ENCODE measurements around the gene IRS2. TPM values are rescaled to one million over a fixed set of nuclear protein-coding genes. Genes with fewer than 3 reads are reported as not detected.

IRS2 gene
- total RNA-seq, 1 donor from 2014 or later, result 3.9 TPM

DNA sequence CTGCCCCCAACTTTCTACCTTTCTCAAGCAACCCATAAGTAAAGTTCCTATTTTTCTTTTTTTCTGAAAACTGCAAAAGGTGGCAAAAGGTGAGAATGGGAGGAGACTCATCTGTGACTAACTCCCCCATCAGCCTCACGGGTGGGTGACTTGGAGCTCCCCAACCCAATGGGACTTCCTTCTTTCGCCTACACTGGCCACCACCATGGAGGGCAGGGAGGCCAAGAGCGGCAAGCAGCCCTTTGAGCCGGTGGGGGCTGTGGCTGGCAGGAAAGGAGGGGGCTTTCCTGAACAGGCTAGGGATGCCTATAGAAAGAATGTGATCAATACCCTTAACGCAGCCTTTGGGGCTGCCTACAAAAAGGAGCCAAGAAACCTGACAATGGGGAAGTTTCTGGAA, 16.5 kb downstream of the IRS2 start:
- H3K4me1 Mint-ChIP-seq (ENCODE audit: low read depth), result peaks cover 7% of the 10 kb centered on the region
- DNase-seq (ENCODE audit: low spot score), result no peak
- H3K27ac Mint-ChIP-seq, result no peak overlapping the region
- intact Hi-C loops (cut with micrococcal nuclease), result no loop called here
- no peaks in the 10 kb centered on the region for H3K36me3 Mint-ChIP-seq (ENCODE audit: low read depth)
- no peaks in the 10 kb centered on the region for H3K9me3 Mint-ChIP-seq
- H3K27me3 Mint-ChIP-seq (ENCODE audit: insufficient read depth), result peaks cover 2% of the 10 kb centered on the region
- H3K4me3 Mint-ChIP-seq, result no peak overlapping the region

DNA sequence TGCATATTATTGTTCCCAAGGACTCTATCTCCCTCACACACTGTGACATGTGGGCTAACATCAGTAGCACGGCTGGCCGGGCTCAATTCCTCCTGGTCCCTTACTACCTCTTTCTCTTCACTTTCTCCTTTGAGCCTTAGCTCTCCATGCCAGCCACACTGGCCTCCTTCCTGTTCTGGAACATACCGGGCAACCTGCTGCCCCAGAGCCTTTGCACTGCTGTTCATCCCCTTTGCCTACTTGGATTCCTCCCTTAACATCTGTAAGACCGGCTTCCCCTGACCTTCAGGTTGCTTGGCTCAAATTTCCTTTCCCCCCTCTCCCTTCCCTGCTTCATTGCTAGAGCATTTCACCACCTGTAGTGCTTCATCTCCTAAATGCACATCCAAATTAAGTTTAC, 17.1 kb downstream of the IRS2 start:
- Mint-ChIP-seq H3K4me1 (ENCODE audit: low read depth) (peaks cover 13% of the 10 kb centered on the region), H3K27ac (no peak overlapping the region), H3K9me3 (no peaks in the 10 kb centered on the region), H3K27me3 (ENCODE audit: insufficient read depth) (peaks cover 2% of the 10 kb centered on the region), H3K36me3 (ENCODE audit: low read depth) (no peaks in the 10 kb centered on the region), H3K4me3 (no peak overlapping the region)
- intact Hi-C loops (cut with micrococcal nuclease), result no loop called here
- DNase-seq (ENCODE audit: low spot score), result no peak

DNA sequence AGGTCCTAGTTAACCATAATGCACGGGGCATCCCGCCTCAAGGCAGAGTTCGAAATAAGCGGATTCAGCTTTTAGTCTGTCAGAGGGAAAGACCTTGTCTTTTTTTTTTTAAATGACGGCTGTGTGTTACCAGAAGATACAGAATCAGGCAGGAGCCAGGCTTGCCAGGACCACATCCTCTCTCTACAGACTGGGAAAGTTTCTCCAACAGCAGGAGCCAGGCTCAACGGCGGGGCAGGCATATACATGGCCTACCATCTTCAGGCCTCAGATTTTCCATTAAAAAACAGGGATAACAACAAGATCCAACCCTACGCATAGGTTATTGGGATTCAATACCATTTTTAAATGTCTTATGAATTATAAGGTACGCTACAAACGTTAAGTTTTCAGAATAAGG, 17.8 kb downstream of the IRS2 start:
- H3K4me3 Mint-ChIP-seq, result no peak overlapping the region
- peaks cover 17% of the 10 kb centered on the region for H3K4me1 Mint-ChIP-seq (ENCODE audit: low read depth)
- intact Hi-C loops (cut with micrococcal nuclease), result no loop called here
- H3K27ac Mint-ChIP-seq, result no peak overlapping the region
- peaks cover 2% of the 10 kb centered on the region for H3K27me3 Mint-ChIP-seq (ENCODE audit: insufficient read depth)
- H3K9me3 Mint-ChIP-seq, result no peaks in the 10 kb centered on the region
- no peaks in the 10 kb centered on the region for H3K36me3 Mint-ChIP-seq (ENCODE audit: low read depth)
- DNase-seq (ENCODE audit: low spot score), result no peak

DNA sequence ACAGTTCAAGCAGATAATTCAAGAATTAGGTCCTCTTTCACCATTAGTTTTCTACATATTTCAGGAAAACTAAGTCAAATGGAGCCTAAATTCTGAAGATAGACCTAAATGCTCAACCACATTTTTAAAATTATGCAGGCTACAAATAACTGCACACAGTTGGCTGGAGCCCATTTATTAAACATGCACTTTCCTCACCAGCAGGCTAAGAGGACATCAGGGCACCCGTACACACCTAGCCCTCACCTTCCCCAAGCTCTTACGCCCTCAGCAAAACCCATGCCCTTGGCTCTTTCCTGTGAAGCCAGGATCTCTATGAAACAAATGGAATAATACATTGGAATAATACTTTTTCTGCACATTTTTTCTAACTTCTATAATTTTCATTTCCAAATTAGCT, 18.2 kb downstream of the IRS2 start:
- no peaks in the 10 kb centered on the region for H3K36me3 Mint-ChIP-seq (ENCODE audit: low read depth)
- no peak overlapping the region for H3K4me3 Mint-ChIP-seq
- no peaks in the 10 kb centered on the region for H3K9me3 Mint-ChIP-seq
- H3K4me1 Mint-ChIP-seq (ENCODE audit: low read depth), result peaks cover 17% of the 10 kb centered on the region
- intact Hi-C loops (cut with micrococcal nuclease), result no loop called here
- H3K27me3 Mint-ChIP-seq (ENCODE audit: insufficient read depth), result peaks cover 2% of the 10 kb centered on the region
- H3K27ac Mint-ChIP-seq, result no peak overlapping the region
- no peak for DNase-seq (ENCODE audit: low spot score)

DNA sequence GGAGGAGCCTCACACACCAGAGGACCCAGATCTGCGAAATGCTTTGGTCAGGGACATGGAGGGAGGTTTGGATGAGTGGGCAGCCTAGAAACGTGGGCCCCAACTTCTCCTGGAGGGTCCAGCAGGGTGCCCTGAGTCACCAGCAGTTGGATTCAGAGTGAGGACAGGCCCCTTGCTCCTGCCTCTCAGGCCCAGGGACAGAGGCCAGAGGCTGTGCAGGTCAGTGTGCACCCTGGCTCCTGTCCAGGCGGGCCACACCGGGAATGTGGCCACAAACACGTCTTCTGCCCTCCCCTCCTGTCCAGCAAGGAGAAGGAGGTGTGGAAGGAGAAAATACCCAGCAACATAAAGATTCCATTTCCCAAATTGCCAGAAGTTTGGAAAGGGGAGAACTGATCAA, 19.4 kb downstream of the IRS2 start:
- Mint-ChIP-seq H3K27me3 (ENCODE audit: insufficient read depth) (peaks cover 2% of the 10 kb centered on the region), H3K4me1 (ENCODE audit: low read depth) (peaks cover 17% of the 10 kb centered on the region), H3K36me3 (ENCODE audit: low read depth) (no peaks in the 10 kb centered on the region), H3K4me3 (no peak overlapping the region), H3K27ac (no peak overlapping the region), H3K9me3 (no peaks in the 10 kb centered on the region)
- DNase-seq (ENCODE audit: low spot score), result no peak
- intact Hi-C loops (cut with micrococcal nuclease), result no loop called here

DNA sequence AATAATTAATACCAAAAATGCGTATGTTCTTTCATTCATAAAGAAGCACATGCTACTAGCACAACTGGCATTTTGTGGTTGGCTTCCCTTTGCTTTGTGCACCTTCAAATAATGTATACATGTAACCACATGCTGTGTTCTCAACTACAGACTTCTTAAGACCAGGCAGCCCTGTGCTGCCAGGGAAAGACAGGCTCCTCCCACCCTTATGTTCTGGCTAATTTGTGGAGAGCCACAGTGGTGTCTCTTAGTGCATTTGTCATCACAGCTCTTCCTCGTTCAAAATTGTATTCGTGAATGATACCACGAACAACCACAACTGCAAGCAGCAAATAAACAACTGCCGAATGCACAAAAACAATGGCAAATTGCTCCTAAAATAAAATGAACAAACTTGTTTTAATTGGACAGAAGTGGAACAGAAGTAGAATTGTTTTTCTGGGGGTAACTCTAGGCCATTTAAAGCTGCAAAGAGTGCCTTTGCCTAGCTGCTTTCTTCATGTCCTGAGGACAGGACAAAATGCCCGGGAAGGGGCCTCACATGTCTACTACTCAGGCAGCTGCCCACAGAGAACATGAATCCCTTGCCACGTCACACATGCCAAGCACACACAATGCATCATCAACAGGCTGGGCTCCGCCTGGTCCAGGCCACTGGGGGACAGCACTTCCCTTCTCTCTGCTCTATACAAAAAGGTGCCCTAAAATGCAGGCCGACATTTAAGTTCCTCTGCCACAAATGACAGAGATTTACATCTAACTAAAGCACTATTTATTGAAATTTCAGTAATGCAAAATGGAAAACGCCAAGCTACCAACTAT, 21.7 kb downstream of the IRS2 start:
- Mint-ChIP-seq H3K36me3 (ENCODE audit: low read depth) (no peaks in the 10 kb centered on the region), H3K4me1 (ENCODE audit: low read depth) (peaks cover 16% of the 10 kb centered on the region), H3K27ac (no peak overlapping the region), H3K9me3 (no peaks in the 10 kb centered on the region), H3K4me3 (no peak overlapping the region), H3K27me3 (ENCODE audit: insufficient read depth) (peaks cover 2% of the 10 kb centered on the region)
- intact Hi-C loops (cut with micrococcal nuclease), result no loop called here
- DNase-seq (ENCODE audit: low spot score), result no peak

DNA sequence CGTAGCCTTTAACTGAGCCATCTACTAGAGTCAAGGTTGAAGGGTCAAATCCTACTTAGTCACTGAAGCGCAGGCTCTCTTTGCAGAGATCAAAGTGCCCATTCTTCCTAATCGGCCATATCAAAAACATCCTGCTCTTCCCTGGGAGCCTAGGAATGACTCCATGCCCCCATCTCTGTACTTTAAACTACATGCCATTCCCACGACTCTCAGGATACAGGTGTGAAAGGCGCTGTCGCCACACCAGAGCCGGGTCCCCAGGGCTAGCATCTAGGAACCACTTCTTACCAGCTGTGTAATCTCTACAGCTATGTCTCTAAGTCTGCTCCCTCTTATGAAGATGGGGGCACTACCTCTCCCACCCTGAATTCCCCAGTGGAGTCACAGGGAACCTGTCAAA, 22.3 kb downstream of the IRS2 start:
- Mint-ChIP-seq H3K4me1 (ENCODE audit: low read depth) (peaks cover 10% of the 10 kb centered on the region), H3K9me3 (no peaks in the 10 kb centered on the region), H3K27ac (no peak overlapping the region), H3K36me3 (ENCODE audit: low read depth) (no peaks in the 10 kb centered on the region), H3K27me3 (ENCODE audit: insufficient read depth) (peaks cover 2% of the 10 kb centered on the region), H3K4me3 (no peak overlapping the region)
- intact Hi-C loops (cut with micrococcal nuclease), result no loop called here
- DNase-seq (ENCODE audit: low spot score), result no peak

DNA sequence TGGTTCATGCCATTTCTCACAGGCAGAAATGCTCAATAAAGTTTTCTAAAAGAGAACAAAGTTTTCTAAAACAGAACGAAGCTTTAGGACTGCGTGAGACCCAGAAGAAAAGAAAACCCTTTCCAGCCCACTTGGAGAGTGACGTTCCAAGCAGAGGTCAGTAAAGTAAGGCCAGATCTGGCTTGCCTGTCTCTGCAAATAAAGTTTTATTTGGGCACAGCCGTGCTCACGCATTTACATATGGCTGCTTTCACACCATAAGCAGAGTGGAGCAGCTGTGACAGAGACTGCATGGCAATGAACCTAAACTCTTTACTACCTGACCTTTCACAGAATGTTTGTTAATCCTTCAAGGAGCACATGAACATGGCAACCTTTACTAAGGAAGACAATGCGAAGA, 23.6 kb downstream of the IRS2 start:
- Mint-ChIP-seq H3K9me3 (no peaks in the 10 kb centered on the region), H3K4me3 (no peak overlapping the region), H3K36me3 (ENCODE audit: low read depth) (no peaks in the 10 kb centered on the region), H3K27me3 (ENCODE audit: insufficient read depth) (no peaks in the 10 kb centered on the region), H3K4me1 (ENCODE audit: low read depth) (peaks cover 10% of the 10 kb centered on the region), H3K27ac (no peak overlapping the region)
- intact Hi-C loops (cut with micrococcal nuclease), result no loop called here
- no peak for DNase-seq (ENCODE audit: low spot score)

DNA sequence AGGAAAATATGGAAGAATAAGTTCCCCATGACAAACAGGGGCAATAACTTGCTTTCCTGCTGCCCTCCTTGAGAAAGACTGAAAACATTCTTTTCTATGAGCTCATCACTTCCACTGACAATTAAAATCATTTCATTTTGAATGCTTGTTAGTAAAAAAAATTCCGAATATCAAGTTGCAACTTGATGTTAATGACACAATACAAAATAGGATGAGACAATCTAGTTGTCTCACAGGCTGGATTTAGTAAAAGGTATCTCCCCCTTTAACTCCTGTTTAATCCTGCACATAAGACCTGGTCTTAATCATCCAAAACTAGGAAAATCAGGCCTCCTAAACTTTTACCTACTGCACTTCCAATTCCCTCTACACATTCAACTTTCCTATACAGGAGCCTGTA, 24.7 kb downstream of the IRS2 start:
- Mint-ChIP-seq H3K9me3 (no peaks in the 10 kb centered on the region), H3K27me3 (ENCODE audit: insufficient read depth) (no peaks in the 10 kb centered on the region)

DNA sequence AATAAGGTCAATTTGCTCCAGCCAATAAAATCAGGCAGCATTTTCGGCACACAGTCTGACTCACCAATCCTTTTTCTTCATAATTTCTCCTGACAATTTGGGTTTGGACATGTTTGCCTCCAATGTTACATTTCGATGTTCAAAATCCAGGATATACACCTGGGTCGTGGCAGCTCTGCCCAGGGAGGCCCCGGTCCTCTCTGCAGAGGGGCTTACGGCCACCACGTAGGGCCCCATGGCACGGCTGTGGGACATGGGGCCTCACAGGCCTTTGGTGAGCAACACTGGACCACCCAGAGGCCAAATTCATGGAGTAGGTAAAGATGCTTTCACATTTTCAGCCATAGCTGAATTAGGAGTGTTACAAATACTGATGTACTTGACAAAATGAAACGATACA, 25.4 kb downstream of the IRS2 start:
- Mint-ChIP-seq H3K9me3 (no peaks in the 10 kb centered on the region), H3K27ac (no peak overlapping the region), H3K4me3 (no peak overlapping the region), H3K4me1 (ENCODE audit: low read depth) (peaks cover 10% of the 10 kb centered on the region), H3K27me3 (ENCODE audit: insufficient read depth) (no peaks in the 10 kb centered on the region), H3K36me3 (ENCODE audit: low read depth) (no peaks in the 10 kb centered on the region)
- DNase-seq (ENCODE audit: low spot score), result no peak
- intact Hi-C loops (cut with micrococcal nuclease), result no loop called here

More for the DNA sequence above, 24.7 kb downstream of the IRS2 start:
- intact Hi-C loops (cut with micrococcal nuclease), result no loop called here
- no peak overlapping the region for H3K4me3 Mint-ChIP-seq
- no peaks in the 10 kb centered on the region for H3K36me3 Mint-ChIP-seq (ENCODE audit: low read depth)
- no peak for DNase-seq (ENCODE audit: low spot score)
- H3K27ac Mint-ChIP-seq, result no peak overlapping the region
- H3K4me1 Mint-ChIP-seq (ENCODE audit: low read depth), result peaks cover 10% of the 10 kb centered on the region

DNA sequence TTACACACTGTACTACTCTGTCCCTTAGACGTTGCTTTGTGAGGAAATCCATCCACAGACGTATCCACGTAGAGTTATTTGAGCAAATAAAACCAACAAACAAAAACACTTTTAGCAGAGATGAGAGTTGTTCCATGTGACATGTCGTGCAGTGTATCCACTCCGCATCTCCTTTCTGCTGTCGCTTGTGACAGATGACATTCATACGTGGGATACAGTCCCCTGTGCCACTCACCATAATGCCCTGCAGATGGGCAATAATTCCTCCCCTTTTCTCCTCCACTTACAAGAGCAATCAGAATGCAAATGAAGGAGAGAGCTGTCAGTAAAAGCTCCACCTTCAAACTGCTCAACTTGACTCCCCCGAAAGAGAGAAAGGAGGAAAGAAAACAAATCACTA, 26.0 kb downstream of the IRS2 start:
- Mint-ChIP-seq H3K27me3 (ENCODE audit: insufficient read depth) (no peaks in the 10 kb centered on the region), H3K27ac (no peak overlapping the region), H3K9me3 (no peaks in the 10 kb centered on the region), H3K4me1 (ENCODE audit: low read depth) (peaks cover 10% of the 10 kb centered on the region), H3K4me3 (no peak overlapping the region), H3K36me3 (ENCODE audit: low read depth) (no peaks in the 10 kb centered on the region)
- intact Hi-C loops (cut with micrococcal nuclease), result no loop called here
- DNase-seq (ENCODE audit: low spot score), result no peak

DNA sequence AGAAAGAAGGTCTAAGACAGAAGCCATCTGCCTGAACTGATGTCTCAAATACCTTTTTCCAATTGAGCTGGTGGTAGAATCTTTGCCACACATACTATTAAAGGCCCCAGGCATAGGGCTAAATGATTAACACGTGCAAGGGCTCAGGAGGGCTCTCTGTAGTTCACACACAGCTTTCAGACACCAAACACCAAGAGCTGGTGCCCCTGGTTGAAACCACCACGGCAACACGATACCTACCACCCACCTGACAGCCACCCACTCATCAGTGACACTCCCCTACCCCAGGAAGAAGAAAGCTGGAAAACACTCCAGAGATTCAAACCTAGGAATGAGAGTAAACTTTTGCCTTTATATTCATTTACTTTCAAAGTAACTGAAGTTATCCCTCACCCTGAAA, 26.8 kb downstream of the IRS2 start:
- intact Hi-C loops (cut with micrococcal nuclease), result no loop called here
- H3K27ac Mint-ChIP-seq, result no peak overlapping the region
- H3K9me3 Mint-ChIP-seq, result no peaks in the 10 kb centered on the region
- no peak for DNase-seq (ENCODE audit: low spot score)
- no peak overlapping the region for H3K4me3 Mint-ChIP-seq
- H3K36me3 Mint-ChIP-seq (ENCODE audit: low read depth), result no peaks in the 10 kb centered on the region
- no peaks in the 10 kb centered on the region for H3K27me3 Mint-ChIP-seq (ENCODE audit: insufficient read depth)
- H3K4me1 Mint-ChIP-seq (ENCODE audit: low read depth), result peaks cover 7% of the 10 kb centered on the region

DNA sequence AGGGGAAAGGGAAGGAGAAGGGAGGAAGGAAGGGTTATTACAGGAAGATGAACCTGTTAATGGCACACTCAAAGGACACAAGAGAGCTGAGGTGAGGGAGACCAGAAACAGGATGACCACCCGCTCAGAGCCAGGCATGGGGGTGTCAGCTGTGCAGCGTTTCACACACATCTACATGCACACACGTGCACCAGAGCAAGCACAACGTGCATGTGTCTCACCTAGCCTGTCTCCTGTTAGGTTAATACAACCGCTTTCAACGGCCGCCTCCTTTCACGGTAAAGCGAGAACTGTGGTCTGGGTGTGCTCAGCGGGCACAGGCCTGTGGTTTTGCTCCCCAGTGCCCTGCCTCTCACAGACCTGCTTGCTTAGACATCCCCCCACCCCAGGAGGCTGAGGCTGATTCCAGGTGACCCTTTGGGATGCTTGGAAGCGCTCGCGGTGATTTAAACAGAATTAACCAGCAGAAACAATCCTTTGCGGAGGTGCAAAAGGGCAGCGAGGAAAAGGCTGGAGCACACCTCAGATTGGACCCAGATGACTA, 27.4 kb downstream of the IRS2 start:
- no peak overlapping the region for H3K4me3 Mint-ChIP-seq
- no peaks in the 10 kb centered on the region for H3K9me3 Mint-ChIP-seq
- no peak for DNase-seq (ENCODE audit: low spot score)
- H3K27me3 Mint-ChIP-seq (ENCODE audit: insufficient read depth), result no peaks in the 10 kb centered on the region
- no peaks in the 10 kb centered on the region for H3K36me3 Mint-ChIP-seq (ENCODE audit: low read depth)
- H3K27ac Mint-ChIP-seq, result no peak overlapping the region
- H3K4me1 Mint-ChIP-seq (ENCODE audit: low read depth), result peaks cover under 1% of the 10 kb centered on the region
- intact Hi-C loops (cut with micrococcal nuclease), result no loop called here

DNA sequence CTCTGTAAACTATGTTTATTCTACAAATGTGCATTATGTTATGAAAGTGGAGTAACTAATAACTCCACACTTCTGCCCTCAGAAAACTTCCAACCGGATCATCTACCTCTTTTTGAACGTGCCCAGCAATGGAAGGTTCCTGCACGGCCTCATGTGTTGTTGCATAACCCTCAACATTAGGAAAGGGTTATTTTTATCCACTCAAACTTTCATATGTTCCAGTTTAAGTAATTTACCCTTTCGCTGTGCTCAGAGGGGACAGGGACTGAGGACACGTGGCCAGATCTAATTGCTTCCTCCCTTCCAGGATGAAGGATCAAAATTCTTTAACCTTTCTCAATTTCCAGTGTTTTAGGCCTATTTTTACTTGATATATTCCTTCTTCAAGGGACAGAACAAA, 29.6 kb downstream of the IRS2 start:
- no peaks in the 10 kb centered on the region for H3K27me3 Mint-ChIP-seq (ENCODE audit: insufficient read depth)
- H3K27ac Mint-ChIP-seq, result no peak overlapping the region
- intact Hi-C loops (cut with micrococcal nuclease), result no loop called here
- H3K4me1 Mint-ChIP-seq (ENCODE audit: low read depth), result no peaks in the 10 kb centered on the region
- no peak for DNase-seq (ENCODE audit: low spot score)
- H3K4me3 Mint-ChIP-seq, result no peak overlapping the region
- H3K9me3 Mint-ChIP-seq, result no peaks in the 10 kb centered on the region
- H3K36me3 Mint-ChIP-seq (ENCODE audit: low read depth), result no peaks in the 10 kb centered on the region

All from activated T-helper 1 cell treated with anti-CD3 and anti-CD28 coated beads, Interleukin-12 subunit alpha, Interleukin-12 subunit beta, Interleukin-2, Interleukin-4 antibody, amounts not matched to agents 30 ng/mL and 10 ng/mL and 1 ng/mL, durations not matched to agents 14 hours and 24 hours and 36 hours (primary cell).